Mucosa of stomach (tissue), 1 donor: ENCODE results near the gene ME3.
"Not testable (repeated sequence)": the region's sequence is repeated elsewhere in the genome, so short reads cannot be mapped to it uniquely, and the experiment has no call there.

ENCODE experiments used
- H3K27me3 ChIP-seq: one replicate; pipeline ENCODE4 v1.7.0; 2013; ENCODE audit warnings: mild to moderate bottlenecking, low read length; ENCODE audit not compliant: control insufficient read depth, insufficient read depth
- H3K36me3 ChIP-seq: one replicate; pipeline ENCODE4 v1.7.0; 2013; ENCODE audit warnings: low read length; ENCODE audit not compliant: control insufficient read depth, insufficient read depth
- H3K4me1 ChIP-seq: one replicate; pipeline ENCODE4 v1.7.0; 2013; ENCODE audit warnings: mild to moderate bottlenecking, low read length; ENCODE audit not compliant: control insufficient read depth, insufficient read depth
- H3K4me3 ChIP-seq: one replicate; pipeline ENCODE4 v1.7.0; 2013; ENCODE audit warnings: low read length
- H3K9ac ChIP-seq: one replicate; pipeline ENCODE4 v1.7.0; 2013; ENCODE audit warnings: mild to moderate bottlenecking, low read length, moderate library complexity
- H3K9me3 ChIP-seq: one replicate; pipeline ENCODE4 v1.7.0; 2013; ENCODE audit warnings: mild to moderate bottlenecking, low read length, moderate library complexity; ENCODE audit not compliant: control insufficient read depth
- donor health status: Pancreatic carcinoma.

The ME3 gene

GRCh38 chr11:86444981-86445380 is 227.4 kb downstream of the ME3 start:
- Histone ChIP-seq H3K36me3 (no peaks in the 10 kb centered on the region), H3K4me3 (no peak overlapping the region), H3K9ac (no peak overlapping the region), H3K4me1 (no peaks in the 10 kb centered on the region), H3K9me3 (no peaks in the 10 kb centered on the region), H3K27me3 (no peaks in the 10 kb centered on the region)

- H3K9me3 ChIP-seq: no peaks in the 10 kb centered on the region
- no peaks in the 10 kb centered on the region for H3K36me3 ChIP-seq
- no peak overlapping the region for H3K9ac ChIP-seq
- H3K4me3 ChIP-seq: no peak overlapping the region
- no peaks in the 10 kb centered on the region for H3K27me3 ChIP-seq
- H3K4me1 ChIP-seq: no peaks in the 10 kb centered on the region
Observed at GRCh38 chr11:86443415-86443814, 229.0 kb downstream of the ME3 start.

GRCh38 chr11:86442827-86443226 is 229.6 kb downstream of the ME3 start:
- H3K9ac ChIP-seq: no peak overlapping the region
- H3K4me3 ChIP-seq: no peak overlapping the region
- H3K4me1 ChIP-seq: no peaks in the 10 kb centered on the region
- no peaks in the 10 kb centered on the region for H3K27me3 ChIP-seq
- H3K9me3 ChIP-seq: no peaks in the 10 kb centered on the region
- no peaks in the 10 kb centered on the region for H3K36me3 ChIP-seq

- H3K4me3 ChIP-seq: no peak overlapping the region
- no peaks in the 10 kb centered on the region for H3K4me1 ChIP-seq
- H3K9ac ChIP-seq: no peak overlapping the region
- H3K9me3 ChIP-seq: no peaks in the 10 kb centered on the region
- H3K36me3 ChIP-seq: no peaks in the 10 kb centered on the region
- H3K27me3 ChIP-seq: no peaks in the 10 kb centered on the region
Observed at GRCh38 chr11:86442420-86442819, 230.0 kb downstream of the ME3 start.

GRCh38 chr11:86440843-86441242 is 231.6 kb downstream of the ME3 start:
- Histone ChIP-seq H3K36me3 (no peaks in the 10 kb centered on the region), H3K4me1 (no peaks in the 10 kb centered on the region), H3K4me3 (no peak overlapping the region), H3K9ac (no peak overlapping the region), H3K9me3 (no peaks in the 10 kb centered on the region), H3K27me3 (no peaks in the 10 kb centered on the region)

- Histone ChIP-seq H3K9ac (no peak overlapping the region), H3K36me3 (no peaks in the 10 kb centered on the region), H3K4me3 (no peak overlapping the region)
Observed at GRCh38 chr11:86440305-86440716, 232.1 kb downstream of the ME3 start.

GRCh38 chr11:86438685-86439084 is 233.7 kb downstream of the ME3 start:
- no peak overlapping the region for H3K9ac ChIP-seq
- no peaks in the 10 kb centered on the region for H3K9me3 ChIP-seq
- no peaks in the 10 kb centered on the region for H3K4me1 ChIP-seq
- no peaks in the 10 kb centered on the region for H3K36me3 ChIP-seq
- no peak overlapping the region for H3K4me3 ChIP-seq
- no peaks in the 10 kb centered on the region for H3K27me3 ChIP-seq

More at GRCh38 chr11:86440305-86440716, 232.1 kb downstream of the ME3 start:
- no peaks in the 10 kb centered on the region for H3K4me1 ChIP-seq
- H3K27me3 ChIP-seq: no peaks in the 10 kb centered on the region
- H3K9me3 ChIP-seq: no peaks in the 10 kb centered on the region

- Histone ChIP-seq H3K9me3 (no peaks in the 10 kb centered on the region), H3K36me3 (no peaks in the 10 kb centered on the region)
Observed at GRCh38 chr11:86435711-86436110, 236.7 kb downstream of the ME3 start.

GRCh38 chr11:86433361-86434095 is 238.9 kb downstream of the ME3 start:
- not testable (repeated sequence) for H3K9ac ChIP-seq, H3K4me3 ChIP-seq, H3K4me1 ChIP-seq

More at GRCh38 chr11:86435711-86436110, 236.7 kb downstream of the ME3 start:
- Histone ChIP-seq H3K27me3 (no peaks in the 10 kb centered on the region), H3K4me3 (no peak overlapping the region), H3K4me1 (no peaks in the 10 kb centered on the region), H3K9ac (no peak overlapping the region)

GRCh38 chr11:86431258-86431657 is 241.2 kb downstream of the ME3 start:
- H3K4me3 ChIP-seq: no peak overlapping the region

More at GRCh38 chr11:86433361-86434095, 238.9 kb downstream of the ME3 start:
- H3K36me3 ChIP-seq, H3K9me3 ChIP-seq, H3K27me3 ChIP-seq: not testable (repeated sequence)

GRCh38 chr11:86427441-86427840 is 245.0 kb downstream of the ME3 start:
- H3K27me3 ChIP-seq: no peaks in the 10 kb centered on the region
- no peak overlapping the region for H3K9ac ChIP-seq
- no peaks in the 10 kb centered on the region for H3K4me1 ChIP-seq
- H3K36me3 ChIP-seq: no peaks in the 10 kb centered on the region
- no peaks in the 10 kb centered on the region for H3K9me3 ChIP-seq
- no peak overlapping the region for H3K4me3 ChIP-seq

More at GRCh38 chr11:86431258-86431657, 241.2 kb downstream of the ME3 start:
- Histone ChIP-seq H3K36me3 (no peaks in the 10 kb centered on the region), H3K9ac (no peak overlapping the region), H3K4me1 (no peaks in the 10 kb centered on the region), H3K27me3 (no peaks in the 10 kb centered on the region), H3K9me3 (no peaks in the 10 kb centered on the region)

- not testable (repeated sequence) for H3K9me3 ChIP-seq, H3K4me1 ChIP-seq, H3K9ac ChIP-seq, H3K4me3 ChIP-seq, H3K36me3 ChIP-seq, H3K27me3 ChIP-seq
Observed at GRCh38 chr11:86423488-86423887, 248.9 kb downstream of the ME3 start.

- Histone ChIP-seq H3K9me3 (no peaks in the 10 kb centered on the region), H3K4me1 (no peaks in the 10 kb centered on the region), H3K27me3 (no peaks in the 10 kb centered on the region), H3K9ac (no peak overlapping the region), H3K4me3 (no peak overlapping the region), H3K36me3 (no peaks in the 10 kb centered on the region)
Observed at GRCh38 chr11:86422371-86422770, 250.0 kb downstream of the ME3 start.
